Measurements from ENCODE around the gene TUBB. TPM values are rescaled to one million over a fixed set of nuclear protein-coding genes. Genes with fewer than 3 reads are reported as not detected.

TUBB gene
- total RNA-seq, 1 experiment from 2014 or later = 1,719 TPM

DNA sequence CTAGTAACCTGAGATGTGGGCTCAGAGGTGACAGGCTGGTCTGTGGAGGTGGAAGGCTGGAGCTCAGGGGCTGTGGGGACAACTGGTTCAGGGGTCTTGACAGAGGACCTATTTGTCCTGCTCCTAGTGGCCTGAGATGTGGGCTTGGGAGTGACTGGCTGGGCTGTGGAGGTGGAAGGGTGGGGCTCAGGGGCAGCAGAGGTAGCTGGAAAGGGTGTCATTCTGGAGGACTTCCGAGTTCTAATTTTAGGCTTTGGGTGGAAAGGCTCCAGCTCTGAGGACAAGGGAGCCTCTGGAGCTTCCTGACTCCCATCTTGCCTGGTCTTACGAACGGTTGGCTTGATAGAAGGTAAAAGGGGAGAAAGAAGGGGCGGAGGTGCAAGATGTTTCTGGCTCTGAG lies 14.5 kb upstream of the TUBB start:
- Histone ChIP-seq H2BK120ac (ENCODE audit: low read depth, low read length, poor library complexity, severe bottlenecking) (no peak overlapping the region), H3K14ac (ENCODE audit: insufficient read depth, low read length) (no peak overlapping the region), H3K27me3 (ENCODE audit: insufficient read depth, low read length) (no peaks in the 10 kb centered on the region), H3K4ac (ENCODE audit: low read depth, low read length) (no peak overlapping the region), H3K9ac (ENCODE audit: extremely low read depth, insufficient read length, low read length) (no peak overlapping the region), H3K4me2 (ENCODE audit: insufficient read depth, insufficient read length, low read length) (no peak overlapping the region), H3K79me1 (ENCODE audit: insufficient read depth, low read depth, low read length, poor library complexity, severe bottlenecking) (no peaks in the 10 kb centered on the region), H3T11ph (ENCODE audit: low read length) (no peak overlapping the region), H3K9me3 (ENCODE audit: control insufficient read depth, low read depth, low read length) (no peaks in the 10 kb centered on the region), H2BK20ac (ENCODE audit: low read depth, low read length, poor library complexity, severe bottlenecking) (no peak overlapping the region), H3K56ac (ENCODE audit: insufficient read length, low read depth, low read length) (no peak overlapping the region), H3K4me1 (ENCODE audit: insufficient read depth, low read length) (no peaks in the 10 kb centered on the region), H4K8ac (replicated peaks; ENCODE audit: insufficient read length, low read depth, low read length) (no peak overlapping the region), H3K79me2 (ENCODE audit: insufficient read depth, low read length) (no peaks in the 10 kb centered on the region), H2BK5ac (ENCODE audit: insufficient read length, low read length) (no peak overlapping the region), H2AFZ (ENCODE audit: low read length) (no peak overlapping the region), H2AK5ac (ENCODE audit: insufficient read length, low read length) (no peak overlapping the region), H3K23ac (ENCODE audit: insufficient read length, low read depth, low read length) (no peak overlapping the region), H3K23me2 (ENCODE audit: insufficient read length, low read depth, low read length, poor library complexity, severe bottlenecking) (no peaks in the 10 kb centered on the region), H4K5ac (ENCODE audit: insufficient read length, low read depth, low read length) (no peak overlapping the region), H4K20me1 (ENCODE audit: control insufficient read depth, insufficient read depth, insufficient read length) (no peaks in the 10 kb centered on the region), H2BK15ac (ENCODE audit: low read depth, low read length) (no peak overlapping the region), H3K27ac (ENCODE audit: insufficient read length, low read depth, low read length) (no peak overlapping the region), H2BK12ac (ENCODE audit: insufficient read length, low read depth, low read length) (no peak overlapping the region), H4K91ac (ENCODE audit: insufficient read length, low read depth, low read length) (no peak overlapping the region), H3K18ac (ENCODE audit: insufficient read length, low read depth, low read length) (no peak overlapping the region)
- no peak overlapping the region for H3K27ac Mint-ChIP-seq
- no peaks in the 10 kb centered on the region for H3K9me3 Mint-ChIP-seq
- DNase-seq = no peak
- peaks cover 53 to 80% (median 71%) of the 10 kb centered on the region in 3 experiments; a peak in 6 of 7 replicates for H3K36me3 Mint-ChIP-seq (ENCODE audit: insufficient read depth in 1 of 3, low read depth in 3 of 3)
- no CpG with 5 or more reads among the region's 4 CpGs for WGBS (ENCODE audit: extremely low coverage, insufficient read length, low lambda C conversion rate)
- H3K4me3 Mint-ChIP-seq = no peak overlapping the region
- H3K4me1 Mint-ChIP-seq = peaks cover 6 to 7% of the 10 kb centered on the region in 2 experiments
- TF ChIP-seq, protein P1, sequence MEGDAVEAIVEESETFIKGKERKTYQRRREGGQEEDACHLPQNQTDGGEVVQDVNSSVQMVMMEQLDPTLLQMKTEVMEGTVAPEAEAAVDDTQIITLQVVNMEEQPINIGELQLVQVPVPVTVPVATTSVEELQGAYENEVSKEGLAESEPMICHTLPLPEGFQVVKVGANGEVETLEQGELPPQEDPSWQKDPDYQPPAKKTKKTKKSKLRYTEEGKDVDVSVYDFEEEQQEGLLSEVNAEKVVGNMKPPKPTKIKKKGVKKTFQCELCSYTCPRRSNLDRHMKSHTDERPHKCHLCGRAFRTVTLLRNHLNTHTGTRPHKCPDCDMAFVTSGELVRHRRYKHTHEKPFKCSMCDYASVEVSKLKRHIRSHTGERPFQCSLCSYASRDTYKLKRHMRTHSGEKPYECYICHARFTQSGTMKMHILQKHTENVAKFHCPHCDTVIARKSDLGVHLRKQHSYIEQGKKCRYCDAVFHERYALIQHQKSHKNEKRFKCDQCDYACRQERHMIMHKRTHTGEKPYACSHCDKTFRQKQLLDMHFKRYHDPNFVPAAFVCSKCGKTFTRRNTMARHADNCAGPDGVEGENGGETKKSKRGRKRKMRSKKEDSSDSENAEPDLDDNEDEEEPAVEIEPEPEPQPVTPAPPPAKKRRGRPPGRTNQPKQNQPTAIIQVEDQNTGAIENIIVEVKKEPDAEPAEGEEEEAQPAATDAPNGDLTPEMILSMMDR (conservative IDR thresholded peaks at IDR 0.05) = no peak
- no peaks in the 10 kb centered on the region for H3K27me3 Mint-ChIP-seq (ENCODE audit: low read depth)
